Chondrocyte (in vitro differentiated cells): ENCODE measurements around the gene MSRB3. TPM values are rescaled to one million over a fixed set of nuclear protein-coding genes. Genes with fewer than 3 reads are reported as not detected.

Experiments
- DNase-seq: peaks from one replicate; pipeline ENCODE4 v3.0.0; 2021; ENCODE audit warnings: mixed read lengths, low spot score
- H3K27ac Mint-ChIP-seq: one replicate; pipeline ENCODE4 v1.8.0; 2021; ENCODE audit warnings: mild to moderate bottlenecking, moderate library complexity, mixed read lengths; ENCODE audit not compliant: unreplicated experiment
- H3K27me3 Mint-ChIP-seq: 2 replicates; pipeline ENCODE4 v1.8.0; 2021; ENCODE audit warnings: low read depth, mixed read lengths
- H3K36me3 Mint-ChIP-seq: 2 replicates; pipeline ENCODE4 v1.8.0; 2021; ENCODE audit warnings: low read depth, mixed read lengths
- H3K4me1 Mint-ChIP-seq: 2 replicates; pipeline ENCODE4 v1.8.0; 2021; ENCODE audit warnings: low read depth, mild to moderate bottlenecking, mixed read lengths
- H3K4me3 Mint-ChIP-seq: one replicate; pipeline ENCODE4 v1.8.0; 2021; ENCODE audit warnings: mild to moderate bottlenecking, moderate library complexity, mixed read lengths; ENCODE audit not compliant: unreplicated experiment
- H3K9me3 Mint-ChIP-seq: 2 replicates; pipeline ENCODE4 v1.8.0; 2021; ENCODE audit warnings: low read depth, mixed read lengths
- CTCF ChIP-seq: fragments of 200-600 bp; sonication (generic); IDR thresholded peaks from 2 replicates; pipeline ENCODE4 v1.5.0; 2021; ENCODE audit warnings: antibody characterized with exemption, mild to moderate bottlenecking, moderate library complexity
- total RNA-seq: library from RNA; stranded (reverse); gene quantifications from 3 replicates; pipeline ENCODE4 v1.2.1, GENCODE V29; 2021

Gene MSRB3
- total RNA-seq, 1 donor from 2014 or later = 160 TPM

- no peaks in the 10 kb centered on the region for H3K9me3 Mint-ChIP-seq
- H3K27ac Mint-ChIP-seq = no peak overlapping the region
- H3K4me3 Mint-ChIP-seq = no peak overlapping the region
- no peak for DNase-seq
- H3K36me3 Mint-ChIP-seq = no peaks in the 10 kb centered on the region
- H3K4me1 Mint-ChIP-seq = peaks cover 11% of the 10 kb centered on the region
- TF ChIP-seq CTCF = no peak
- H3K27me3 Mint-ChIP-seq = no peaks in the 10 kb centered on the region
These were observed 232.1 kb downstream of the MSRB3 start for GRCh38 chr12:65510584-65511050.

GRCh38 chr12:65511134-65511834 lies 232.8 kb downstream of the MSRB3 start:
- no peak for DNase-seq
- no peaks in the 10 kb centered on the region for H3K9me3 Mint-ChIP-seq
- H3K27me3 Mint-ChIP-seq = no peaks in the 10 kb centered on the region
- no peaks in the 10 kb centered on the region for H3K36me3 Mint-ChIP-seq
- no peak overlapping the region for H3K4me3 Mint-ChIP-seq
- TF ChIP-seq CTCF = no peak
- H3K4me1 Mint-ChIP-seq = peaks cover 11% of the 10 kb centered on the region
- no peak overlapping the region for H3K27ac Mint-ChIP-seq

- no peak for DNase-seq
- Mint-ChIP-seq H3K36me3 (no peaks in the 10 kb centered on the region), H3K27me3 (no peaks in the 10 kb centered on the region), H3K4me3 (no peak overlapping the region), H3K9me3 (no peaks in the 10 kb centered on the region), H3K27ac (no peak overlapping the region), H3K4me1 (peaks cover 11% of the 10 kb centered on the region)
- TF ChIP-seq CTCF = no peak
These were observed 233.4 kb downstream of the MSRB3 start for GRCh38 chr12:65511912-65512311.

Other genes starting within 250 kb of the MSRB3 start
- gene WIF1, start 157.4 kb upstream of the MSRB3 start, total RNA-seq = not detected in 3 replicates
- gene LEMD3, start 109.1 kb upstream of the MSRB3 start, total RNA-seq = 21.8 to 27.4 TPM (median 21.9 TPM) in 3 replicates